ENCODE measurements around the gene ARHGAP31.
"Not testable (repeated sequence)": the region's sequence is repeated elsewhere in the genome, so short reads cannot be mapped to it uniquely, and the experiment has no call there.

The ARHGAP31 gene

GRCh38 chr3:119295816-119296726 lies 1.9 kb downstream of the ARHGAP31 start:
- no peak for DNase-seq

DNA sequence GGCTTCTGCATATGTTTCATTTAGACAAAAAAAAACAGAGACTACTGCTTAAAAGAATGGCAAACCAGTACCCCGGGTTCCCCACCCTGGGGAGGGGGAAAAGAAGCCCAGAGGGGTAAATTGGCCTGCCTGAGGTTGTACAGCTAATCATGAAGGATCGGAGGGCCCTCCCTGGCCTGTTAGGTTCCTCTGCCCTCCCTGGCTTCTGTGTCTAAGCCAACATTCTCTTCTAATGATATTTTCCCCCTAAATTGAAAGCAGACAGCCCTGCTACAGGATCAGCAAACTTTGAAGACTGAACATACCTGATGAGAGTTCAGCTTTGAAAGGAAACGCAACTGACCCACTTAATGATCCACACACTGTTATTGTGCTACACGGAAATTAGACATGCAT lies 2.5 kb downstream of the ARHGAP31 start:
- DNase-seq = no peak

GRCh38 chr3:119297169-119297568 lies 3.0 kb downstream of the ARHGAP31 start:
- no peak for DNase-seq

- no peak for DNase-seq
Measured at GRCh38 chr3:119298565-119298941, 4.4 kb downstream of the ARHGAP31 start.

GRCh38 chr3:119300991-119301391 lies 6.8 kb downstream of the ARHGAP31 start:
- no peak for DNase-seq

DNA sequence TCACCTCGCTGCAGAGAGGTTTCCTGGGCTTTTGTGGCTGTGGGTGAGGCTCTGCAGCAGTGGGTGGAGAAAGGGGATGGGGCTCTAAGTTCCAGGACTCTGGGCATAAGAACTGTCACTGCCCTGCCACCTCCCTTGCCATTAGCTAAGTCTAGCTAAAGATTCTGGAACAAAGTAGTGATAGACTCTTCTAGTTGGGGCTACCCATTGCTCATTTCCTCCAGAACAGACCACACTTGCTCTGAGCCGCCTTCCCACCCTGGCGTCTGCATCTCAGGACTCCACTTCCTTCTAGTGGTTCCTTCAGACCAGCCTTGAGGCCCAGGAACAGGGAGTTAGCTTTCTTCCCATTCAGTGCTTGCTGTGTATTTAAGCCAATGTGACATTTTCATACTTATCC lies 7.5 kb downstream of the ARHGAP31 start:
- no peak for DNase-seq

GRCh38 chr3:119302697-119303551 lies 8.7 kb downstream of the ARHGAP31 start:
- no peak for DNase-seq

DNA sequence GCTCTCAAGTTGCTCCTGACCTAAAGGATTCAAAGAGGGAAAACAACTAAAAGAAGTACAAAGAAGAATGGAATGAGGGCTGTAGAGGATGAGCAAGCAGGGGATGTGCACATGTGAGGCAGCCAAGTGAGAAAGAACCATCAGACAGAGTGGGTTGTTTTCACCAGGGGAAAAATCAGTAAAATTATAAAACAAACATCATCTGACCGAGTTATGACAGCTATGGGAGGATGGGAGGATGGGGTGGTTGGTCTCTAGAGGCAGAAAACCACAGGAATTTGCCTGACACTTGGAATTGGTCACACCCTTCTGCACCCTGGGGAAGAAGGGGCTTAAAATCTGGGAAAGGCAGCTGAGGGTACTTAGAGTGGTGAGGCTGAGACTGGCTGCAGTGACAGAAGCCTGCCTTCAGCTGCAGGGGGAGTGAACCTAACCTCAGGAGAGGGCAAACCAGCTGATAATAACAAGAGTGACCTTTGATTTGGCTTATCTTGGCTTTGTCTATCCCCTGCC lies 10.1 kb downstream of the ARHGAP31 start:
- no peak for DNase-seq

DNA sequence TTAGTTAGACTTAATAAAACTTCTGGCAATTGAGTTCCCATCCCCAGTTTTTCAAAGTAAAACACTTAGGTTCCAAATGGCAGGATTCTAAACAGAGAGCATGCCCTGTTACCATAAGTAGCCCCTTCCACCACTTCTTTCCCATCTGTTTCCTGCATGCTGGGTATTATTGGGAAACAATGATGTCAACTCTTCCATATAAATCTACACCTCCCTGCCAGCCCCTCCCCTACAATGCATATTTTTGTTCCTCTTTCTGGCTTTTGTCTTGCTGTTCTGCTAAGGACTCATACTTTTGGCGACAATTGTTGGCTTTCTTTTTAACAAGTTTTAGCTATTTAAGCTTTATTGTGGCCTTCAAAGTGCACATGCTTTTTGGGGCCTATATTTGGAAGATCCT lies 11.1 kb downstream of the ARHGAP31 start:
- no peak for DNase-seq

DNA sequence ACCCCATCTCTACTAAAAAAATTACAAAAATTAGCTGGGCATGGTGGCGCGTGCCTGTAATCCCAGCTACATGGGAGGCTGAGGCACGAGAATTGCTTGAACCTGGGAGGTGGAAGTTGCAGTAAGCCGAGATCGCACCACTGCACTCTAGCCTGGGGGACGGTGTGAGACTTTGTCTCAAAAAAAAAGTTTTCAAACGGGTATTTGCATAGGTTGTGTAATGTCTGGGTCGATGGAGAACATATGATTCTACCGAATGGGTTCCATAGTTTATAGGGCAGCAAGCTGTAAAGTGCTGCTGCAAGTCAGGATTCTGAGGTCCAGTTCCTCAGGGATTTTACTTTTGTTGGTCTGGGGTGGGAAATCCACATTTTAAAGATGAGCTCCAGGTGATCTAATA lies 12.2 kb downstream of the ARHGAP31 start:
- DNase-seq = not testable (repeated sequence)

GRCh38 chr3:119308355-119308754 lies 14.2 kb downstream of the ARHGAP31 start:
- DNase-seq = no peak

- DNase-seq = no peak
Measured at GRCh38 chr3:119309591-119309990, 15.4 kb downstream of the ARHGAP31 start.

DNA sequence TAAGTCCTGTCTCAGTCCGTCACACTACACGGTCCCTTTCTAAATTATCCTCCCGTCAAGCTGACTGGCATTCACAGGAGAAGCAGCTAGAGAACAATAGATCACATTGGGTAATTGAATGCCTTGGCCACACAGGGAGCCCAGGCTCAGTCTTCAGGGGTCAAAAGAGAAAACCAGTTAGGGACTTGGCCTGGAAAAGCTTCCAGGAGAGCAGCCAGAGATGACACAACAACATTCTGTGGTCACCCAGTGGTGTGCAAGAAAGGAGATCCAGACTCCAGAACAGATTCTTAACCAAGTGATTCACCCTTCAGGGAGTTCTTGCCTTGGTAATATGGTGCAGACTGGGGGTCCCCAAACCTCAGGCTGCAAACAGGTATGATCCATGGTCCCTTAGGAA lies 15.9 kb downstream of the ARHGAP31 start:
- DNase-seq = no peak

DNA sequence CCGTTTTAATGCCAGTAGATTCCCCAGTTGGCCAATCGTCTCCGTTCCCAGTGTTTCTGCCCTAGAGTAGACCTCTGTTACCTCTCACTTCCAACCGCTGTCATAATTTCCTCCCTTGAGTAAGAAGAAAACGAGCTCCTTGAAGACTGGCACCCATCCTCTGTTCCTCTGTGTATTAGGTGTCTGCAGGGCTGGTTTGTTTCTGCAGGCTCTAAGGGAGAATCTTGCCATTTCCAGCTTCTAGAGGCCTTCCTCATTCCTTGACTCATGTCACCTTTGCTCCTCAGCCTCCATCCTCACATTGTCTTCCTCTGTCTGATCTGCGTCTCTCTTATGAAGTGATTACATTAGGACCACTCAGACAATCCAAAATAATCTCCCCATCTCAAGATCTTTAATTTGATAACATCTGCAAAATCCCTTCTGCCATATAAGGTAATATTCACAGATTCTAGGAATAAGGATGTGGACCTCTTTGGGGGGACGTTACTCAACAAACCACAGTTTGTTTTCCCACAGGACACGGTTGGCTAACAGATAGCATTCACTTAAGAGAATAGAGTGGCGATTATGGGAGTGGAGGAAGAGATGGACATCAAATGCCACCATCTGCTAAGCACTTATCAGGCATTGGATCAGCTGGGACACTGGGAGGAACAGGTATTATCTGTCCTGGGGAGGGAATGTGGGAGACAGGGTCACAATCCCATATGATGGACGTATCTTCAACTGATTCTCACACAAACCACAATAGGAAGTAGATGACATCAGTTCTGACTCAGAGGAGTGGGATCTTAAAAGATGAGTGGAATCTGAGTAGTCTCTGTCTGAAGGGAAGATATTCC lies 17.1 kb downstream of the ARHGAP31 start:
- no peak for DNase-seq

GRCh38 chr3:119313461-119313860 lies 19.3 kb downstream of the ARHGAP31 start:
- DNase-seq = no peak

DNA sequence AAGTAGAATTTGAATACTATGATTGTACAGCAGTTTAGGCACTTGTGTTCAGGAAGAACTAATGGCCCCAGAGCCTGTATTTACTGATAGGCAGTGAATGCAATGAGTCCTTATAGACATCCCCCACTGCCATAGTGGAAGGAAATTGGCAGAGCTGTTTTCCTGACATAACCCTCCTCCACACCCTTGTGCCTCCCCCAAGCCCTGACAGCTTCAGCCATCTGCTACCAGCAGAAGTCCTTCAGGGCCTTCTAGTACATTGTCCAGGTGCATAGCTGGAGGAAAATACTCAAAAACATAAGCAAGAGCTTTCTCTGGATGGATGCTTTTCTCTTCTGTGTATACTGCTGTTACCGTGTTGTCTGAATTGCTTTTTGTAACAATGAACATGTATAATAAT lies 20.6 kb downstream of the ARHGAP31 start:
- DNase-seq = no peak

DNA sequence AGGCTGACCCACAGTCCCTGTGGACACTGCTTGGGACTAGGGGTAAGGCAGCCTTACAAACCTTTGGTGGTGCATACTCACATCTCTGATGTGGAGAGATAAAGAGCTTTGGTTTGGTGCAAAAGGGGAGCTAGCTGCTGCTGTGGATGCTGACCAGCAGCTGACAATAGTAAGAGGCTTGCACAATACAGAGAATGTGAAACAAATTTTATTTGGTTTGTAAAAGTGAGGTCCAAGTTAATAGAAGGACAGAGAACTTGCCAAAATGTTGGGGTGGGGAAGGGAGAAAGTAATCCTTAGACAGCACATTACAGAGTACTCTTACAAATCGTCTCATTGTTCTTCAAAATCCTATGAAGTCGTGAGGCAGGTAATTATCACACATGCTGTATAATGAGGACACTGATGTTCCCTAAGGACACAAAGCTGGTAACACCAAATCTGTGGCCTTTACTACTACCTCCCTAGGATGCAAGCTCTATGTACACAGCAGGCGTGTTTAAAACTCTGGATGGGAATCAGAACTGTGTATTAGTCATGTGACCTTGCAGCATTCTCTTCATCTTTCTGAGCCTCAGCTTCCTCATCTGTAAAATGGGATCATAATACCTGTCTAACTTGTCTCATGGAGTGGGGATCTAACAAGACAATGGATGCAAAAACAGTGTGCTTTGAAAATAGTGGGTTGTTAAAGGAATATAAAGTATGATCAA lies 21.6 kb downstream of the ARHGAP31 start:
- no peak for DNase-seq

GRCh38 chr3:119316313-119316670 lies 22.1 kb downstream of the ARHGAP31 start:
- no peak for DNase-seq

GRCh38 chr3:119318876-119319275 lies 24.7 kb downstream of the ARHGAP31 start:
- no peak for DNase-seq

GRCh38 chr3:119319311-119319710 lies 25.1 kb downstream of the ARHGAP31 start:
- DNase-seq = no peak

DNA sequence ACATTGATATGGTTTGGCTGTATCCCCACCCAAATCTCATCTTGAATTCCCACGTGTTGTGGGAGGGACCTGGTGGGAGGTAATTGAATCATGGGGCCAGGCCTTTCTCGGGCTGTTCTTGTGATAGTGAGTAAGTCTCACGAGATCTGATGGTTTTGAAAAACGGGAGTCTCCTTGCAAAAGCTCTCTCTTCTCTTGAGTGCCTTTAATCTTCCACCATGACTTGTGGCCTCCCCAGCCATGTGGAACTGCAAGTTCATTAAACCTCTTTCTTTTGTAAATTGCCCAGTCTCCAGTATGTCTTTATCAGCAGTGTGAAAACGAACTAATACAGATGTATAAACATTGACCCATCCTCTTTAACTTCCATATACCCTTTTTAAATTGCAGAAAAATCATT lies 26.6 kb downstream of the ARHGAP31 start:
- not testable (repeated sequence) for DNase-seq
